Mucosa of rectum (tissue), 2 donors: ENCODE results near the gene CCSER2.

Experiments
- H3K27ac ChIP-seq, 2 donors: one replicate each; pipeline ENCODE4 v1.7.0; 2013; ENCODE audit warnings: inconsistent platforms in 2 of 2, low read depth in 2 of 2, low read length in 2 of 2
- H3K27me3 ChIP-seq, 2 donors: one replicate each; pipeline ENCODE4 v1.7.0; 2013; ENCODE audit warnings: low read length in 2 of 2; ENCODE audit not compliant: control insufficient read depth in 2 of 2, insufficient read depth in 2 of 2
- H3K36me3 ChIP-seq, 2 donors: one replicate each; pipeline ENCODE4 v1.7.0; 2013; ENCODE audit warnings: low read length in 2 of 2; ENCODE audit not compliant: control insufficient read depth in 2 of 2, insufficient read depth in 2 of 2
- H3K4me1 ChIP-seq, 2 donors: one replicate each; pipeline ENCODE4 v1.7.0; 2013; ENCODE audit warnings: low read length in 2 of 2, mild to moderate bottlenecking in 1 of 2; ENCODE audit not compliant: control insufficient read depth in 2 of 2, insufficient read depth in 2 of 2
- H3K4me3 ChIP-seq, 2 donors: one replicate each; pipeline ENCODE4 v1.7.0; 2013; ENCODE audit warnings: low read length in 2 of 2
- H3K9ac ChIP-seq, 2 donors: one replicate each; pipeline ENCODE4 v1.7.0; 2013; ENCODE audit warnings: low read length in 2 of 2, low read depth in 1 of 2, mild to moderate bottlenecking in 1 of 2
- H3K9me3 ChIP-seq, 2 donors: one replicate each; pipeline ENCODE4 v1.7.0; 2013; ENCODE audit warnings: low read length in 2 of 2; ENCODE audit not compliant: control insufficient read depth in 2 of 2
- donor health status: healthy.
- donor health status: Normal muscosa, but diverticular disease.

Gene CCSER2

DNA sequence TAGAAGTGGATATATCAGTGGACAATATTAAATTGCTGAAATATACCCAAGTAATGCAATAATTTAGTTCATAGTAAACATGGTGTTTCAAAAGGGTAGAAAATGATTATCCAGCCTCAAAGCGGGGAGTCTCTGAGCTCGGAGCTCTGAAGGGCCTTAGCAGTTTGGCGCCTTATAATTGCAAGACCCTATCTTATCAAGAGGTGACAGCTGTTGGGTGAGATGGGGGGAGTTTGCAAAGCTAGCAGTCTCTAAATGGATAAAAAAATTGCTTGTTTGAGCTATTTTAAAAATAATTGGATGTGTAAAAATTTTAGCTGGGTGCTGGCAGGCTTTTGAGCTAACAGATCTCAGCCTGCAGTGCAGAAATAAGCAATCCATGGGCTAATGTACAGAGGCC is 219.2 kb downstream of the CCSER2 start:
- H3K27ac ChIP-seq = no peak overlapping the region
- H3K9me3 ChIP-seq = no peaks in the 10 kb centered on the region
- no peak overlapping the region for H3K9ac ChIP-seq
- H3K4me3 ChIP-seq = no peak overlapping the region
- no peaks in the 10 kb centered on the region for H3K36me3 ChIP-seq
- H3K4me1 ChIP-seq = no peaks in the 10 kb centered on the region
- peaks cover 0 to 6% of the 10 kb centered on the region in 2 donors for H3K27me3 ChIP-seq

DNA sequence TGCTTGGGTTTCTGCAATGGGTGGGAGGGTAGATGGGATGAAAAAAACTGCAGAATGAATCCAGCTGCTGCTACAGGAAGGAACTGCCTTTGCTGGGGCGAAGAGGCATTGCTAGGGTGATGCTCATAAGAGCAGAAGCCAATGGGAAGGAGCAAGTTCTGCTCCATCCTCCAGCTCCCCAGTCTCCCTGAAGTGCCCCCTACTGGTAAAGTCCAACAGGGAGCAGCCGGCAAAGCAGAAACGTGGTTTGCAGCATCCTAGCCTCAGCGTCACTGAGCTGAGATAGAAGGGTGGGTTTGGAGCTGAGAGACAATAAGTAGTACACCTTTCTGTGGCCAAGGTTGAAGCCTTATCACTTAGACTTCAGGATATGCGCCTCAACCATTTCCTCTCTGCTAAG is 220.5 kb downstream of the CCSER2 start:
- H3K27ac ChIP-seq = no peak overlapping the region
- H3K9me3 ChIP-seq = no peaks in the 10 kb centered on the region
- H3K27me3 ChIP-seq = peaks cover 0 to 6% of the 10 kb centered on the region in 2 donors
- H3K9ac ChIP-seq = no peak overlapping the region
- H3K4me1 ChIP-seq = no peaks in the 10 kb centered on the region
- H3K36me3 ChIP-seq = no peaks in the 10 kb centered on the region
- H3K4me3 ChIP-seq = no peak overlapping the region

DNA sequence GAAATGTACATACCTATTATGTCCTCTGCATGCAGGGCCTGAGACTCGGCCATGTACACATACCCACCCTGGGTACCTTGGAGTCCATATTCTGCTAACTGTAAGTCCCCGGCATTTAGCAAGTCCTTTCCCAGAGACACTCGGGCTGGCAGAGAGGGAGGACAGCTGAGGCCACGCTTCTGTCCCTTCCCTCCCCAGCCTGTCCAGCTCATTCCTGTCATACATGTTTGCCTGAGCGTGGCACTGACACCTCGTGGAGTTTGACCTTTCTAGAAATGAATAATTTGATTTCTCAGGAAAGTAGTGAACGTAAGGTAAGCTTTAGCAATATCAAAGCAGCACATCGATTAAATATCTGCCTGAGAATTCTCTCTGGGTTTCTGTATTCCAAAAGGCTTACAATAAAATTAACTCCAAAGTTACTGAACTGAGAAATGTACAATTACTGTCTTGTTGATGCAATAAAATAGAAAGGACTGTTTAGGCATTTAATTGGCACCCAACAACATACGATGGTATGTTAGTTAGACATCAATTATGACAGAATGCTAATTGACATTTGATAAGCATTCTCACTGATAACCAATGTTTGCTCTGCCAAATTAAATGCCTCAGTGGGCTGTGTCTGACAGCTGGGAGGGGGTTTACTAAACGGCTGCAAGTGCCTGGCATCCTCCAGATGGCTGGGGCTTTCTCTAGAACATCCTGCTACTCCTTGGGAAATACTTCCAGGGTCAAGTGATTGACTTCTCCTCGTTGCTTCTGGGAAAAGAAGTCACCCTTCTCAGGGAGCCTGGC is 221.2 kb downstream of the CCSER2 start:
- H3K36me3 ChIP-seq = no peaks in the 10 kb centered on the region
- no peak overlapping the region for H3K9ac ChIP-seq
- no peak overlapping the region for H3K4me3 ChIP-seq
- no peaks in the 10 kb centered on the region for H3K4me1 ChIP-seq
- no peak overlapping the region for H3K27ac ChIP-seq
- H3K27me3 ChIP-seq = peaks cover 0 to 6% of the 10 kb centered on the region in 2 donors
- no peaks in the 10 kb centered on the region for H3K9me3 ChIP-seq

DNA sequence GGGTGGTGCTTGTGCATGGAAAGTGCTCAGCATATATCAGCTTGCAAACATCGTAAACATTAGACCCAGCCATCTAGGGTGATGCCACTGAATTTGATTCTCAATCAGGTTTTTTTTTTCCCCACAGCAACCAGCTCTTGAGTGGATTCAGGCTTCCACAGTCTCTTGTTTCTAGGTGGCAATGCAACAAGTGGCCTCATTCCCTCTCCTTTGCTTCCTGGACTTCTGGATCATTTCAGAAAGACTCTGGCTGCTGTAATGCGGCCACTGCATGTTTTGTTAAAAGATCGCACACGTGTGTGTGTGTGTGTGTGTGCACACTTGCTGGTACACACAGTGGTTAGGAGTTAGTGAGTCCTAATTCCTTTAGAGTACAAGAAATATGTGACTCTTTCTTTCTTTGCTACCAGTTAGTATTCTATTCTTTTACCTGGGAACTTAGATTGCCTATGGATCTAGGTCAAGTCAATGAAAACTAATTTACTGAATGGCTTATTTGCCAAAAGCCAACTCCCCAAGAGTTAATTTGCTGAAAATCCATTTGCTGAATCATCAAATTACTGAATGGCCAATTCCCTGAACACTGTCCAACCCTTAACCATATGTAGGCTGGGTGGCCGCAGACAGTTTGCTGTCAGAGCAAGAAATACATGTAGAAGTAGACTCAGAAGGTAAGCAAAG is 222.5 kb downstream of the CCSER2 start:
- H3K9me3 ChIP-seq = no peaks in the 10 kb centered on the region
- H3K27me3 ChIP-seq = peaks cover 0 to 6% of the 10 kb centered on the region in 2 donors
- H3K4me1 ChIP-seq = no peaks in the 10 kb centered on the region
- H3K4me3 ChIP-seq = no peak overlapping the region
- H3K9ac ChIP-seq = no peak overlapping the region
- no peaks in the 10 kb centered on the region for H3K36me3 ChIP-seq
- H3K27ac ChIP-seq = no peak overlapping the region

DNA sequence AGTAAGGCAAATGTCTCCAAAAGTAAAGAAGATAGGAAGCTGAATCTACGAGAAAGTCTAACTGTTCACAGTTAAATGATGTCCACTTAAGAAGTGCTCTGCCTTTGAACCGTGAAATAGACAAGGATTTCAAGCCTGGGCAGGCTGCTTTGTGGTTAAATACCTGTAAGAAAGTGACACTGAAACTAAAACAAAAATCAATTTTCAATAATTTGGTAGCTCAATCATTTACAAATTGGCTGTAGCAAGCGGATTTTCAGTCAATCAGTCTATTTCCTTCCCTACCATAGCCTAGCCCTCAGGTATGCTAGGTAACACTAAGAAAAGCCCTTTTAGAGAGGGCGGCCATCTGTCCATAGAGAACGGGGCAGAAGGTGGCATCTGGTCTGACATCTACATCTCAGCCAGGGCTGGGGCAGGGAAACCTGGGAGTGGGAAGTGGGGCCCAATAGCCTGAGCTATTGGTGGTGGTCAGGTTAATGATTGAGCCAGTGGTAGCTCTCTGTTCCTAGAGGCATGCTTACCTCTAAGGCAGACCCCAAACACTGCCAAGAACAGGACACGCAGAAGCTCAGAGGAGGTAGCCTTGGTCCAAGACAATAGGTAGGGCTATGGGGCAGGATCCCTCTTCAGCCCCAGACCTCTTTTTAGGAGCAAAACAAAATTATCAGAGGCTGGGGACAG is 223.2 kb downstream of the CCSER2 start:
- Histone ChIP-seq H3K36me3 (no peaks in the 10 kb centered on the region), H3K9ac (no peak overlapping the region), H3K27ac (no peak overlapping the region), H3K4me3 (no peak overlapping the region), H3K9me3 (no peaks in the 10 kb centered on the region), H3K27me3 (no peaks in the 10 kb centered on the region), H3K4me1 (no peaks in the 10 kb centered on the region)

DNA sequence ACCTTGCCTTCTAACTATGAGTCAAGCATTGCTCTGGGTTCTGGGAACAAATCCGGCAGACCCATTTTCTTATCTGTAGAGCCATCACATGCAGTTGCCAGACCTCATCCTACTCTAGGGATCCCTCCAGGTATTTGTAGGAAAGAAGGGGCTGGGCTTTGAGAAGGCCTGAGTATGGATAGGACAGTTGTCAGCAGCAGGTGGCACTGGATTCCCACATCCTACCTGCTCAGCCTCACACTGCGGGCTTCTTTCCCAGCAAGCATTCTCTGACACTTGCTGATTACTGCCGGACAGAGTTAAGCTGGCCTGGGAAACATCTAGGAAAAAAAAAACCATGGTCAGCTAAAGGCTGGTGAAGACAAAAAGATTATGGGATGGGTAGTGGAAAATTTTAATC is 224.1 kb downstream of the CCSER2 start:
- Histone ChIP-seq H3K9me3 (no peaks in the 10 kb centered on the region), H3K4me3 (no peak overlapping the region), H3K4me1 (no peaks in the 10 kb centered on the region), H3K27me3 (no peaks in the 10 kb centered on the region), H3K27ac (no peak overlapping the region), H3K36me3 (no peaks in the 10 kb centered on the region), H3K9ac (no peak overlapping the region)

DNA sequence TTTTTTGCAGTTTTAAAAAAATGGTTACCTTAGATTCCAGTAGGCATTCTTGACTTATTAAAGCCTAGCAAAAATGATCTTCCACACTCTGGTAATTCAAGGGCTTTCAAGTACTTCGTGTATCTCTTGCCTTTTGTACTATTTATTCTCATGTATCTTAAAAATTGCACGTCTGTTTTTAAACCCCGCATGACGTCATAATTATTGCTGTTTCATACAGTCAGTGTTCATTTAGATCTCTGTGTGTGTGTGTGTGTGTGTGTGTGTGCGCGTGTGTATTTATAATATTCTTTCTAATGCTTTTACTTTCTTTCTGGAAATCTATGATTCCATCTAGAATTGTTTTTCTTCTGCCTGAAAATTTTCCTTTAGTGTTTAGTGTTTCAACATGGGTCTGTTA is 234.2 kb downstream of the CCSER2 start:
- no peaks in the 10 kb centered on the region for H3K4me1 ChIP-seq
- no peaks in the 10 kb centered on the region for H3K9me3 ChIP-seq
- H3K27me3 ChIP-seq = peaks cover 0 to 3% of the 10 kb centered on the region in 2 donors
- no peak overlapping the region for H3K27ac ChIP-seq
- no peak overlapping the region for H3K9ac ChIP-seq
- no peak overlapping the region for H3K4me3 ChIP-seq
- no peaks in the 10 kb centered on the region for H3K36me3 ChIP-seq

DNA sequence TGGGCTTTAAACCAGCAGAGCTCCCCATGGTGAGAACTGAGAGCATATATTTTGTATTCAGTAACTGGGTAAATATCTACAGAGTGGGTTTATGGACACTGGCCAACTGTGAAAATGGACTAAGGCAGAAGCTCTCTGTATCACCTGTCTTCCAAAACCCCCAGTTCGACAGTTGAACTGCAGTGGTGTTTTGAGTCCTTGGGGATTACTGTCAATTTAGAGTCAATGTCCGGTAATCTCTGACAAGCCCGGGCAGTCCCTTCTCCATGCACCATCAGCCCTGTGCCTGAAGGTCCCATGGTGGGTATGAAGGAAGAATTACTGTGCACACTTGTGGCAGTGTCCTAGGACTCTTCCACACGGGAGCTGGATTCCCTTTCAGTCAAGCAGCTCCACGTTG is 235.0 kb downstream of the CCSER2 start:
- peaks cover 0 to 3% of the 10 kb centered on the region in 2 donors for H3K27me3 ChIP-seq
- no peaks in the 10 kb centered on the region for H3K4me1 ChIP-seq
- H3K27ac ChIP-seq = no peak overlapping the region

DNA sequence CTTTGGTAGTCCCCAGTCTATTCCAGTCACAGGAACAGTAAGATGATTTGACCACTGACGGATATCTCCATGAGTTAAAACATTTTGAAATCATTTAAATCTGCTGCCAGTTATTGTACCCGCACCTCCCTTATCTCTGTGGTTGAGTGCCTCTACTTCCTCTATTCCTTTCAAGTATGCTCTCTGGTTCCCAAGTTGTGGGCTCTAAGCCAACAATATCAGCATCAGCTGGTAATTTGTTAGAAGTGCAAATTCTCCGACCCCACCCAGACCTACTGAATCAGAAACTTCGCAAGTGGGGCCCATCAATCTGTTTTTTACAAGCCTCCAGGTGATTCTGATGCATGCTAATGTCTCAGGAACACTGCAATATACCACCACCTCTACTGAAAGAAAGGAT is 235.5 kb downstream of the CCSER2 start:
- no peaks in the 10 kb centered on the region for H3K36me3 ChIP-seq
- no peak overlapping the region for H3K4me3 ChIP-seq
- H3K27me3 ChIP-seq = peaks cover 0 to 3% of the 10 kb centered on the region in 2 donors
- H3K9ac ChIP-seq = no peak overlapping the region
- H3K4me1 ChIP-seq = no peaks in the 10 kb centered on the region
- H3K27ac ChIP-seq = no peak overlapping the region
- H3K9me3 ChIP-seq = no peaks in the 10 kb centered on the region

More for the DNA sequence above, 235.0 kb downstream of the CCSER2 start:
- H3K9ac ChIP-seq = no peak overlapping the region
- H3K36me3 ChIP-seq = no peaks in the 10 kb centered on the region
- no peak overlapping the region for H3K4me3 ChIP-seq
- no peaks in the 10 kb centered on the region for H3K9me3 ChIP-seq
